ENCODE measurements around the gene TMED10.

DNA sequence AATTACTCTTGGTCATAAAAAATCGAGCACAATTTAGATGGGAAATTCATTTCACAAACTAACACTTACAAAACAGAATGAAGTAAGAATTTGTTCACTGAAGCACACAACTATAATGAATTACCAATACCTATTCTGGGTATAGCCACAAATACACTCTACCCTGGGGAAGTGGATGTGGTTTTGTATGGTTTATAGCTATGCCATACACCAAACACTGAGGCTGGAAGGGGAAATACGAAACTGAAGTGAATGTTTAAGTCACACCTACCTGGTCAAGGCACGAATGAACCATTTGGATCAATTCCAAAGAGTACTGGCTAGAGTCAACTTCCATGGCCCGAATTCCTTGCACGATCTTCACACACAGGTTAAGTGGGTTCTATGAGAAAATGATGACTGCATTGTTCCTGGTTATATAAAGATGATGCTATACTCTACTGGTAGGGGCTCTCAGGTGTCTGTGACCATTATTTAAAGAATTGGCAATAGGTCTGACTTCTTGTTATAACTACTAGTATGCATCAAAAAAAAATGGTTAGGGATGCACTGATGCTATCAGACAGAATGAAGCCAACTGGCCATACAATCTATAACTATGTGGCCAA is 62.4 kb downstream of the TMED10 start:
- TF ChIP-seq, protein P1, sequence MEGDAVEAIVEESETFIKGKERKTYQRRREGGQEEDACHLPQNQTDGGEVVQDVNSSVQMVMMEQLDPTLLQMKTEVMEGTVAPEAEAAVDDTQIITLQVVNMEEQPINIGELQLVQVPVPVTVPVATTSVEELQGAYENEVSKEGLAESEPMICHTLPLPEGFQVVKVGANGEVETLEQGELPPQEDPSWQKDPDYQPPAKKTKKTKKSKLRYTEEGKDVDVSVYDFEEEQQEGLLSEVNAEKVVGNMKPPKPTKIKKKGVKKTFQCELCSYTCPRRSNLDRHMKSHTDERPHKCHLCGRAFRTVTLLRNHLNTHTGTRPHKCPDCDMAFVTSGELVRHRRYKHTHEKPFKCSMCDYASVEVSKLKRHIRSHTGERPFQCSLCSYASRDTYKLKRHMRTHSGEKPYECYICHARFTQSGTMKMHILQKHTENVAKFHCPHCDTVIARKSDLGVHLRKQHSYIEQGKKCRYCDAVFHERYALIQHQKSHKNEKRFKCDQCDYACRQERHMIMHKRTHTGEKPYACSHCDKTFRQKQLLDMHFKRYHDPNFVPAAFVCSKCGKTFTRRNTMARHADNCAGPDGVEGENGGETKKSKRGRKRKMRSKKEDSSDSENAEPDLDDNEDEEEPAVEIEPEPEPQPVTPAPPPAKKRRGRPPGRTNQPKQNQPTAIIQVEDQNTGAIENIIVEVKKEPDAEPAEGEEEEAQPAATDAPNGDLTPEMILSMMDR (IDR thresholded peaks at IDR 0.05): no peak
- TF ChIP-seq POLR2A (IDR thresholded peaks at IDR 0.05): no peak
